Activated naive CD4-positive, alpha-beta T cell treated with anti-CD3 and anti-CD28 coated beads, Interleukin-2, amount 50 U/mL, for 72 hours (primary cell): ENCODE measurements around the gene ENG. TPM values are rescaled to one million over a fixed set of nuclear protein-coding genes. Genes with fewer than 3 reads are reported as not detected.
"Not testable (repeated sequence)": the region's sequence is repeated elsewhere in the genome, so short reads cannot be mapped to it uniquely, and the experiment has no call there.

Experiments
- ATAC-seq, 2 donors: fragments of 150-1000 bp; cut with Tn5 transposase; 2 replicates each; pipeline ENCODE4 v1.10.0; 2021; ENCODE audit warnings: mild to moderate bottlenecking in 2 of 2, moderate library complexity in 2 of 2
- DNase-seq, 2 donors: peaks; one replicate each; pipeline ENCODE4 v3.0.0; 2021 to 2022; ENCODE audit warnings: low spot score in 2 of 2
- H3K27ac Mint-ChIP-seq, 2 donors: one replicate each; pipeline ENCODE4 v1.8.0; 2022; ENCODE audit warnings: mild to moderate bottlenecking in 2 of 2, mixed read lengths in 2 of 2
- H3K36me3 Mint-ChIP-seq, 2 donors: one replicate each; pipeline ENCODE4 v1.8.0; 2022; ENCODE audit warnings: mixed read lengths in 2 of 2
- H3K9me3 Mint-ChIP-seq, 2 donors: one replicate each; pipeline ENCODE4 v1.8.0; 2022; ENCODE audit warnings: mixed read lengths in 2 of 2
- total RNA-seq, 2 donors: library from RNA; stranded (reverse); gene quantifications; one replicate each; pipeline ENCODE4 v1.2.3, GENCODE V29; 2022

ENG gene
- total RNA-seq, 2 donors from 2014 or later = 12.9 to 24.1 TPM

DNA sequence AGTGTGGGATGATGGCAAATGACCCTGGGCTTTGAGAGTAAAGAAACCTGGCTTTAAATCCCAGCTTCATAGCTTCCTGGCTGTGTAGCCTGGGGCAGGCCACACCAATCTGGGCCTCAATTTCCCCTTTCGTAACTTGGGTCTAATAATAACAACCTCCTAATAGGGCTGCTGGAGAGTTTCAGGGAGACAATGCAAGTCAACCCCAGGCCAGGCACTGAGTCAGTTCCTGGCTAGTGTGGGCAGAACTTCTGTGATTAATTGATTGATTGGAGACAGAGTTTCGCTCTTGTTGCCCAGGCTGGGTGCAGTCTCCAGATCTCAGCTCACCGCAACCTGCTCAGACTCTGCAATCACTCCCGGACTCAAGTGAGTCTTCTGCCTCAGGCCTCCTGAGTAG is 72.7 kb downstream of the ENG start:
- no peak for DNase-seq
- Mint-ChIP-seq H3K27ac (peak overlapping the region in 1 of 2 donors; percentile 82), H3K9me3 (no peaks in the 10 kb centered on the region), H3K36me3 (peaks cover 15 to 22% of the 10 kb centered on the region in 2 donors)
- ATAC-seq = no peak

DNA sequence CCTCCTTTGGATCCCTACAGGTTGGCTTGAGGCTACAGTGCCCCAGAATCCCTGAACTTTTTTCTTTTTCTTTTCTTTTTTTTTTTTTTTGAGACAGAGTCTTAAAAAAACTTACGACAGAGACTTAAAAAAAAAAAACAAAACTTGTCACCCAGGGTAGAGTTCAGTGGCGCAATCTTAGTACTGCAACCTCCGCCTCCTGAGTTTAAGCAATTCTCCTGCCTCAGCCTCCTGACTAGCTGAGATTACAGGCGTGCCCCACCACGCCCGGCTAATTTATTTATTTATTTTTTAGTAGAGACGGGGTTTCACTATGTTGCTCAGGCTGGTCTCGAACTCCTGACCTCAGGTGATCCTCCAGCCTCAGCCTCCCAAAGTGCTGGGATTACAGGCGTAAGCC is 73.5 kb downstream of the ENG start:
- not testable (repeated sequence) for ATAC-seq, H3K27ac Mint-ChIP-seq, H3K9me3 Mint-ChIP-seq, DNase-seq
- H3K36me3 Mint-ChIP-seq = peaks cover 15 to 22% of the 10 kb centered on the region in 2 donors

DNA sequence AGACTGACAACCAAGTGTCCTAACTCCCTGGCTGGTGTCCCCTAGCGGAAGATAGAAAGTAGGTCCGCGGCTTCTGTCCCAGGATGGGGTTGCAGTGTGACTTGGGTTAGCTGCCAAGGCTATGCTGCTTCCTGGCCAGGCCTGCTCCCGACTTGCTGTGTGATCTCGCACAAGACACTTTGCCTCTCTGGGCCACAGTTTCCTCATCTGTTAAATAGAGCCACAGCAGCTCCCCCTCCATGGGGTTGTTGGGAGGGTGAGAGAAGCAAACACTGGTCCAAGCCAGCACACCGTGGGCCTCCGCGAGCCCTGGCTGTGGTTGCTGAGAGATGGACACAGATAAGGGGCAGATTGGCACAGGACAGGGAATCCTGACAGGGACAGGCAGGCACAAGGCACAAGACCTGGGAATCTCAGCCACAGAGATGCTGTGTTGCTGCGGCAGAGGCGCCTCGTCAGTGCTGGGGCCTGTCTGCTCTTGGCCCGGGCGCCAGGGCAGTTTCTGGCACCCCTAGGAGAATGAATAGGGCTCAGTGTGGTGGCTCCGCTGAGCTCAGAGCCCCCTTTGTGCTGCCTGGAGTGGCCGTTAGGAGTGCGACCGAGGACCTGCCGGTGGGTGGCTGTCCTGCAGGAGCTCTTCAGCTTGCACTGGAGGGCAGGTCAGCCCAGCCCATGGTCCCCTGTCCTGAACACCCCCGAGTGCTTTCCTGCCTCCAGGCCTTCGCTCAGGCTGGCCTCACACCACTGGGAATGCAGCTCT is 74.2 kb downstream of the ENG start:
- DNase-seq (no peak), ATAC-seq (no peak)
- Mint-ChIP-seq H3K27ac (peak overlapping the region in 1 of 2 donors; percentile 98), H3K36me3 (peaks cover 15 to 22% of the 10 kb centered on the region in 2 donors), H3K9me3 (no peaks in the 10 kb centered on the region)

DNA sequence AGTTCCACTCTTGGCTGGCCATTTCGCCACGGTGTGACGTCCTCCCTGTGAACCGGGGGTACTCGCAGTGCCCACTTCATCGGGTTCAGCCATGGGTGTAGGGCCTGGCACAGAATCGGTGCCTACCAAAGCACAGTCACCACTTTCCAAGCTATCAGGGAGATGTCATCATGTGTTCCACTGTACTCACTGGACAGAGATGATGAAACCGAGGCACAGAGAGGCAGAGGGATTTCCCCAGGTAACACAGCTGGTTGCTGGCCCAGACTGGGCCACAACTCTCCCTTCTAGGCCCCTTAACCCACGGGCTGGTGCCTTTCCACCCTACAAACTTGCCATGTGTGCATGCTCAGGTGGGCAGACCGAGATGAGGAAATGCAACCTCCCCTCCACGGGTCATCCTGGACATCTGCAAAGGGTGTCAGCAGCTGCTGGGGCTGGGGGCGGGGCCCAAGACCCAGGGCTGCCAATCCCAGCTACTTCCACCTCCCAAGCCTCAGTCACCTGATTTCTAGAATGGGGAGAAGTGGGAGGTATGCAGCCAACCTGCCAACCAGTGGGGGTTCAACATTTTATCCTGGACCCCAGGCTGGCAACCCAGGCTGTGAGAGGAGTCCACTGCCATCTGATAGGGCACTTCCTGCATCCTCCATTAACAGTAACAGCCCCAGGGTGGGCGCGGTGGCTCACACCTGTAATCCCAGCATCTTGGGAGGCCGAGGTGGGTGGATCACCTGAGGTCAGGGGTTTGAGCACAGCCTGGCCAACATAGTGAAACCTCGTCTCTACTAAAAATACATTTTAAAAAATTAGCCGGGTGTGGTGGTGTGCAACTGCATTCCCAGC is 75.1 kb downstream of the ENG start:
- peak; percentile 55 to 86 for DNase-seq
- H3K9me3 Mint-ChIP-seq = no peaks in the 10 kb centered on the region
- H3K27ac Mint-ChIP-seq = peak overlapping the region; percentile 93 to 98
- peaks cover 19 to 22% of the 10 kb centered on the region in 2 donors for H3K36me3 Mint-ChIP-seq
- peak; percentile 78 to 80 for ATAC-seq

DNA sequence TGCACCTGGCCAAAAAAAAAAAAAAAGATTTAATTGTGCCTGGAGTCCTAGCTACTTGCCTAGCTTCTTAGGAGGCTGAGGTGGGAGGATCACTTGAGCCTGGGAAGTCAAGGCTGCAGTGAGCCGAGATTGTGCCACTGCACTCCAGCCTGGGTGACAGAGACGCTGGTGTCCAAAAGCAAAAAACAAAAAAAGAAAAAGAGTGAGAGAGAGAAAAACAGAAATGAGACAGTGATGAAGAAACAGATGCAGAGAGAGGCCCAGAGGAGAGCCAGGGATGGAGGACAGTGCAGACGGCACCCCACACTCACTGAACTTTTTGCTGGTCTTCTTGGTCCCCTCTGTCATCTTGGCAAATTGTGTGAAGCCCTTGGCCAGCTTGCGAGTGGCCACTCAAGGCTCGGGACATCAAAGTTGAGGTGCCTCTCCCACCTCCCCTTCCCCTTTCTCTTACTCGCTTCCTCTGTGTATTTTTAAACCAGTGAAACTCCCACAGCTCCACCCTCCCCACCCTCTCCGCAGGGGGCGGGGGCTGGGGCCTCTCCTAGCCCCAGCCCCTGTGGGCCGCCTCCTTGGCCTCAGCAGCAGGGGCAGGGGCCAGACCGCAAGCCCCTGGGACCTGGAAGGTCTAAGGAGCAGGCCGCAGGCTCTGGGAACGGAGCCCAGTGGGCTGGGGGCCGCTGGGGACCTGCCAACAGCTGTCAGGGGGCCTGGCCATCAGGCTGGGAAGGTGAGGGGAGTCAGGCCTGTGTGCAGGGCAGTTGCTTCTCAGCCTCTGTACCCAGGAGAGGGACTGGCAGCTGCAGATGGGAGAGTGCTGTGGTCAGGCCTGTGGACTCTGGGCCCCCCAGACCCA is 76.0 kb downstream of the ENG start, which contains the start of gene SH2D3C:
Gene SH2D3C (minus strand): TSS at position 387 of the 856 bp plus-strand sequence. CDS start 39 bp downstream, at position 348.
- peak in 1 of 2 donors; percentile 72 for DNase-seq
- ATAC-seq = peak; percentile 39 to 53
- Mint-ChIP-seq H3K27ac (peak within 1 kb of the TSS; percentile 96 to 98), H3K9me3 (no peaks in the 10 kb centered on the region), H3K36me3 (peaks cover 26 to 27% of the 10 kb centered on the region in 2 donors)

DNA sequence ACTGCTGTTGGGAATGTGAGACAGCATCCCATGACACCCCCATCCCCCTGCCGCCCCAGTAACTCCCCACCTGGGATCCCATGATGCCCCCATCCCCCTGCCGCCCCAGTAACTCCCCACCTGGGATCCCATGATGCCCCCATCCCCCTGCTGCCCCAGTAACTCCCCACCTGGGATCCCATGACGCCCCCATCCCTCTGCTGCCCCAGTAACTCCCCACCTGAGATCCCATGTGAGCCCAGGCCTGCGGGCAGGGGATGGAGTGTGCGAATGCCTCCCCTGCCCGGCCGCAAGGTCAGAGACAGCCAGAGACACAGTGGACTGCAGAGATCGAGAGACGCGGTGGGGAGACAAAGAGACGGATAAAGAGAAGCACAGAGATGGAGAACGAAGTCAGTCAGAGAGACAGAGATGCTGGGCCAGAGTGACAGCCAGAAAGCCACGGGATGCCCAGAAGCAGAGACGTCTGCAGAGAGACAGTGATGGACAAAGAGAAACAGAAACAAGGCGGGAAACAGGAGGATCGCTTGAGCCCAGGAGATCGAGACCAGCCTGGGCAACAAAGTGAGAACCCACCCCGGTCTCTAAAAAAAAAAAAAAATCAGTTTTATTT is 77.0 kb downstream of the ENG start:
- H3K36me3 Mint-ChIP-seq = peaks cover 26 to 27% of the 10 kb centered on the region in 2 donors
- ATAC-seq (no peak), DNase-seq (no peak)
- H3K27ac Mint-ChIP-seq = peak overlapping the region; percentile 96 to 98
- no peaks in the 10 kb centered on the region for H3K9me3 Mint-ChIP-seq

DNA sequence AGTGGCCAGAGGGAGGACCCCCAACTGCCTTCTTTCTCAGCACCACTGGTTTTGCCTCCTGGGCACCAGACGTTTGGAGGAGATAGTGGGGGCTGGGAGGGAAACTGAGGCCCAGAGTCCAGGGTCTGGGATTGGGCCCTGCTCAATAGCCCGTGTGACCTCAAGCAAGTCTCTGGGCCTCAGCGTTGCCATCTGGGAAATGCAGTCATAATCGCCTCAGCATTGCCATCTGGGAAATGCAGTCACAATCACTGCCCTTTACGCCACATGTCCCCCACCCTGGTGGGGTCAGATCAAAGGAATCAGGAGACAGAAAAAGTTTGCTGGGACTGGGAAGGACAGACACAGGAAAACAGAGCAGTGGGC is 77.6 kb downstream of the ENG start:
- no peaks in the 10 kb centered on the region for H3K9me3 Mint-ChIP-seq
- no peak for DNase-seq
- ATAC-seq = no peak

DNA sequence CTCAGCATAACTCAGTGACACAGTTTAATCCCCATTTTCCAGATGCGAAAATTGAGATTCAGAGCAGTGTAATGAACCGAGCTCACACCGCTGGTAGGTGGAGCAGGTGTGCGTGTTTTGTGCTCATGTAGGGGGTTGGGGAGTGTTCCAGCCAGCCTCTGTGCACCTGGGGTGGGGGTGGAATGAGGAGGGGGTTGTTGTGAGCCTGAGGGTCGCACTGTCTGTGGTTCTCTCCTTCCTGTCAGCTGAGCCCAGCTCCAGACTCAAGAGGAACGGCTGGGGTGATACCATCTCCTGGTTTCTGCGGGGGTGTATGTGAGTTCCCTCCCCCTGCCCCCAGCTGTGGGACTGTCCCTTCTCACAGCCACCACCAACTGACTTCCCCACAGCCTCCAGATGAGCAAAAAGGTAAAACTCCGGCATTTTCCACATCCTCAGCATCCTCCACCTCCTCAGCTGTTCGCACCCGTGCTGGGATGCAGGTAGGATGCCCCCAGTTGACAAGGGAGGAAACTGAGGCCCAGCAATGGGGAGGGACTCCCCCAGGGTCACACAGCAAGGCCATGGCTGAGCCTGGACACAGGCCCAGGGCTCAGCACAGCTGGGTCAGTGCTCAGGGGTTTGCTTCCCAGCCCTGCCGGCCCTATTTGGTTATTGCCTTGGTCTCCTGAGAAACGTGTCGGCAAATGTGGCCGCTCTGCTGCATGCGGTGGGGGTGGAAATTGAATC is 78.1 kb downstream of the ENG start:
- ATAC-seq (peak; percentile 33 to 44), DNase-seq (peak; percentile 67 to 82)
- peak overlapping the region; percentile 92 to 98 for H3K27ac Mint-ChIP-seq
- no peaks in the 10 kb centered on the region for H3K9me3 Mint-ChIP-seq
- peaks cover 26 to 27% of the 10 kb centered on the region in 2 donors for H3K36me3 Mint-ChIP-seq

More for the DNA sequence above, 77.6 kb downstream of the ENG start:
- Mint-ChIP-seq H3K27ac (peak overlapping the region; percentile 92 to 98), H3K36me3 (peaks cover 26 to 27% of the 10 kb centered on the region in 2 donors)

DNA sequence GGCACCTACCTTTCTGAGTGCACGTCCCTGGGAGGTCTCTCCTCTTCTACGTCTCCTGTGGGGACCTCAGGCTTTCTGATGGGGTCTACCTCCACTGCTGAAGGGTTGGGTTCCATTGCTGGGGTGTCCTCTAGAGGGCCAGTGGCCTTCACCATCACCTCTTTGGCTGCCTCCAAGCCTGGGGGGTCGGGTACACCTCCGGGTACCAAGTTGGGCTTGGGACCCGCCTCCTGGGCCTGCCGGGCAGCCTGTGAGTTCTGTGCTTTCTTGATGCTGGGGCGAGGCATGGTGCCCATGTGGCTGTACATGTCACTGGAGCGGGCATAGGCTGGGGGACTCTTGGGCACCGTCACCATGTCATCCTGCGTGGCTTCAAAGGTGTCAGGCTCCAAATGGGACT is 80.5 kb downstream of the ENG start:
- no peaks in the 10 kb centered on the region for H3K9me3 Mint-ChIP-seq
- ATAC-seq (no peak), DNase-seq (no peak)
- H3K36me3 Mint-ChIP-seq = peaks cover 27 to 29% of the 10 kb centered on the region in 2 donors
- H3K27ac Mint-ChIP-seq = no peak overlapping the region

DNA sequence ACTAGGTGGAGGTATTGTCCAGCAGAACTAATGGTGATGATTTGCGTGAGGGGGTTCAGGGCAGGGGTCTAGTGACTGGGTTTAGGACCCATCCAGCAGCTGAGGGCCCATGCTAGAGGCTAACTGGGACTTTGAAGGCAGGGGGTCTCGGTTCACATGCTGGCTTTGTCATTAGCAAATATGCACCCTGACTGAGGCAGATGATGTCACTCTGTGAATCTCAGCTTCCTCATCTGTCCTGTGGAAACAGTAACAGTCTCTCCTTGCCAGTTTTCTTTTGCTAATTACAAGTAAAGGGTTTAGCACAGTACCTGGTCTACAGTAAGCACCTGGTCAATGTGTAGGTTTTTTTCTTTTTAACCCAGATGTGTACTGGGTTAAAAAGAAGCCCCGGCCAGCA is 81.2 kb downstream of the ENG start:
- no peak for ATAC-seq

DNA sequence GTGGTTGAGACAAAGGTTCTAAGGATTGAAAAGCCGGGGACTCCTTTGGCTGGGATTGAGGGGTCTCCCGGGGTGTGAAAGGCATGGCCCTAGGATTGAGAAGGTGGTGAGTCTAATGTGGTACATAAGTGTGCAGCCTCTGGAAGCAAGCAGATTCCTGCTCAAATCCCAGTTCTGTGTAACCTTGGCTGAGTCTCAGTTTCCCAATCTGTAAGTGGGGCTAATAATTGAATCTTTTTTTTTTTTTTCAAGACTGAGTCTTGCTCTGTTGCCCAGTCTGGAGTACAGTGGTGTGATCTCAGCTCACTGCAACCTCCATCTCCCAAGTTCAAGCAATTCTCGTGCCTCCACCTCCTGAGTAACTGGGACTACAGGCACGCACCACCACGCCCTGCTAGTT is 81.9 kb downstream of the ENG start:
- DNase-seq = no peak
- ATAC-seq = no peak
- no peaks in the 10 kb centered on the region for H3K9me3 Mint-ChIP-seq
- no peak overlapping the region for H3K27ac Mint-ChIP-seq
- H3K36me3 Mint-ChIP-seq = peaks cover 17 to 36% of the 10 kb centered on the region in 2 donors

More for the DNA sequence above, 81.2 kb downstream of the ENG start:
- H3K9me3 Mint-ChIP-seq = no peaks in the 10 kb centered on the region
- H3K36me3 Mint-ChIP-seq = peaks cover 24 to 35% of the 10 kb centered on the region in 2 donors
- no peak overlapping the region for H3K27ac Mint-ChIP-seq
- no peak for DNase-seq

DNA sequence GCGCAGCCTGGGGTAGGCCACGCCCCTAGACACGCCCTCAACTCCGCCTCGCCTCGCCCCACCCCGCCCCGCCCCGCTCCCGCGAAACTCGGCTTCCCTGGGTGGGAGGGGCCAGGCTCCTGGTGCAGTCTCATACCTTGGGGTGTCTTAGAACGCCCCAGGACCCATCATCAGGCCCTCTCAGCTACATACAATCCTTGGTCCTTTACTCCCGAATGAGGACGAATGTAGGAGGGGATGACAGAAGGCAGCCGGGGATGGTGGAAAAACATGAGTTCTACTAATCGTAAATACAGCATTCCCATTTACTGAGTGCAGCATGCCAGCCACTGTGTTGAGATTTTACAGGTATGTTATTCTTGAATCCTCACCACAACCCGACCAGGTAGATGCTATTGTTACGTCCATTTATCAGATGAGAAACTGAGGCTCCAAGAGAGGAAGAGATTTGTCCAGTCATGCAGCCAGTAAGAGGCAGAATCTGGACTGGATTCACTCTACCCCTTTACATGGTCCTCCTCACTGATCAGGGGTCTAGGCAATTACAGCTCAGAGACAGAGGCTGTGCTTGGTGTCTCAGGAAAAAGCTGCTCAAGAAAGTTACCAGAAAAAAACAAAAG is 82.8 kb downstream of the ENG start:
- H3K36me3 Mint-ChIP-seq = peaks cover 8 to 35% of the 10 kb centered on the region in 2 donors
- ATAC-seq = no peak
- no peaks in the 10 kb centered on the region for H3K9me3 Mint-ChIP-seq
- H3K27ac Mint-ChIP-seq = peak overlapping the region; percentile 76 to 92
- DNase-seq = no peak

DNA sequence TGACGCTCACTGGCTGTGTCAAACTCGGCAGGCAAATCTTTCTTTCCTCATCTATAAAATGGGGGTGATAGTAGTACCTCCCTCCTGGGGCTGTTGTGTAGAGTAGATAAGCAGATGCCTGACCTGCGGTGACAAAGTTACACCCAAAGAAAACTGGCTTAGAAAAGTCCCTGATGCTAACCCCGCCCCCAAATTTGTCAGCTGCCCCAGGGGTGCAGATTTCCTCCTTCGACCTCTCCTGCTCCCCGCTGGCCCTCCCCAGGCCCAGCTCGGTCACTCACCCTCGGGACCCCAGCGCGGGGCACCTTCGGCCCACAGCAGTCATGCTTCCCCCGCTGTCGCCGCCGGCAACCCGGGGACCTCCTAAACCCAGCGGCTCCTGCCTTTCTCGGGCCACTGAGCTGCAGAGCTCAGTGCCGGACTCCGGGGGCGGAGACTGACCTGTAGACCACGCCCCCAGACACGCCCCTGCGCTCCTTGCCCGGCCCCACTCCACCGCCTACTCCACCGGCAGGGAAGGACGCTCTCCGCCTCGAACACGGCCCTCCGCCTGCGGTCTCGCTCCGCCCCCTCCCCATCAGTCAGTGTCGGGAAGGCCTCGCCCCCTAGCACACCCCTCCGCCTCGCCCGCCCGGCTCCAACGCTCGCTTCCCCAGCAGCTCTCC is 83.4 kb downstream of the ENG start:
- peak overlapping the region; percentile 76 to 92 for H3K27ac Mint-ChIP-seq
- peak; percentile 89 to 97 for ATAC-seq
- DNase-seq = peak; percentile 97 to 98

DNA sequence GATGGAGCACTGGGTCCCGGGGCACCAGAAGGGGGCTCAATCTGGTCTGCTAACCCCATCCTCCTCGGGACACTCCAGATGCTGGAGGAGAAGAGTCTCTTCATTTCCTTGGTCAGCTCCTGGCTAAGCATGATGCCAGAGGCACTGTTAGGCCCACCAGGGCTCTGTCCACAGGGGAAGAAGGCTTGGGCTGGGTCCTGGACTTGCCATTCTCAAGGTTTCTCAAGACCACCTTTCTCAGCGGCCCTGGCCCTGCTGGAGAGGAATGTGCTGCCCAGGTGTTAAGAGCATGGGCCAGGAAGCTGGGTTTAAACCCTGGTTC is 83.9 kb downstream of the ENG start:
- ATAC-seq (no peak), DNase-seq (no peak)
- Mint-ChIP-seq H3K36me3 (peaks cover 5 to 42% of the 10 kb centered on the region in 2 donors), H3K9me3 (no peaks in the 10 kb centered on the region), H3K27ac (peak overlapping the region; percentile 76 to 92)

More for the DNA sequence above, 83.4 kb downstream of the ENG start:
- Mint-ChIP-seq H3K9me3 (no peaks in the 10 kb centered on the region), H3K36me3 (peaks cover 5 to 37% of the 10 kb centered on the region in 2 donors)
